Measurements from ENCODE around the gene SELENOW. TPM values are rescaled to one million over a fixed set of nuclear protein-coding genes. Genes with fewer than 3 reads are reported as not detected.
"Not testable (repeated sequence)": the region's sequence is repeated elsewhere in the genome, so short reads cannot be mapped to it uniquely, and the experiment has no call there.

The SELENOW gene
- total RNA-seq, 4 donors from 2014 or later, result 247 to 321 (median 276) TPM

DNA sequence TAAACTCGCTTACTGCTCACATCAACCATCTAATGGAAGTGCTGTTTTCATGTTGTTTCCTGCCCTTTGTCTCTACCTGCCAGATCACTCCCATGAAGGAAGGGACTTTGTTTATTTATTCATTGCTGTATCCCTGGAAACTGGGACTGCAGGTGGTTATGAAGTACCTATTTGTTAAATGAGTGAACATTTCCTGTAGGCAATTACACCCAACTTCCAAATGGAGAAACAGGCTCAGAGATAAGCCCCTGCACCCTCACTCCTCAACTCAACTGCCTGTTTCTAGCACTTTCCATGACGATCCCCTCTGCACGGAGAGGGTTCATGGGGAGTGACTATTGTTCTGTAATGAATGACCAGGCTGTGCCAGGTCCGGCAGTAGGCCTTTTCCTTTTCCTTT, 1.9 kb upstream of the SELENOW start:
- Histone ChIP-seq H3K27ac (peak overlapping the region in 3 of 4 donors; percentile 92 to 98 (median 96)), H3K36me3 (peaks cover 0 to 8% (median 0%) of the 10 kb centered on the region in 3 donors), H3K4me3 (no peak overlapping the region), H3K27me3 (no peaks in the 10 kb centered on the region), H3K4me1 (peaks cover 0 to 35% (median 0%) of the 10 kb centered on the region in 4 donors), H3K9me3 (no peaks in the 10 kb centered on the region)
- TF ChIP-seq, protein P1, sequence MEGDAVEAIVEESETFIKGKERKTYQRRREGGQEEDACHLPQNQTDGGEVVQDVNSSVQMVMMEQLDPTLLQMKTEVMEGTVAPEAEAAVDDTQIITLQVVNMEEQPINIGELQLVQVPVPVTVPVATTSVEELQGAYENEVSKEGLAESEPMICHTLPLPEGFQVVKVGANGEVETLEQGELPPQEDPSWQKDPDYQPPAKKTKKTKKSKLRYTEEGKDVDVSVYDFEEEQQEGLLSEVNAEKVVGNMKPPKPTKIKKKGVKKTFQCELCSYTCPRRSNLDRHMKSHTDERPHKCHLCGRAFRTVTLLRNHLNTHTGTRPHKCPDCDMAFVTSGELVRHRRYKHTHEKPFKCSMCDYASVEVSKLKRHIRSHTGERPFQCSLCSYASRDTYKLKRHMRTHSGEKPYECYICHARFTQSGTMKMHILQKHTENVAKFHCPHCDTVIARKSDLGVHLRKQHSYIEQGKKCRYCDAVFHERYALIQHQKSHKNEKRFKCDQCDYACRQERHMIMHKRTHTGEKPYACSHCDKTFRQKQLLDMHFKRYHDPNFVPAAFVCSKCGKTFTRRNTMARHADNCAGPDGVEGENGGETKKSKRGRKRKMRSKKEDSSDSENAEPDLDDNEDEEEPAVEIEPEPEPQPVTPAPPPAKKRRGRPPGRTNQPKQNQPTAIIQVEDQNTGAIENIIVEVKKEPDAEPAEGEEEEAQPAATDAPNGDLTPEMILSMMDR (IDR thresholded peaks at IDR 0.05), result no peak
- TF ChIP-seq POLR2A (IDR thresholded peaks at IDR 0.05), result no peak
- DNase-seq, result peak in 1 of 3 donors; percentile 54

DNA sequence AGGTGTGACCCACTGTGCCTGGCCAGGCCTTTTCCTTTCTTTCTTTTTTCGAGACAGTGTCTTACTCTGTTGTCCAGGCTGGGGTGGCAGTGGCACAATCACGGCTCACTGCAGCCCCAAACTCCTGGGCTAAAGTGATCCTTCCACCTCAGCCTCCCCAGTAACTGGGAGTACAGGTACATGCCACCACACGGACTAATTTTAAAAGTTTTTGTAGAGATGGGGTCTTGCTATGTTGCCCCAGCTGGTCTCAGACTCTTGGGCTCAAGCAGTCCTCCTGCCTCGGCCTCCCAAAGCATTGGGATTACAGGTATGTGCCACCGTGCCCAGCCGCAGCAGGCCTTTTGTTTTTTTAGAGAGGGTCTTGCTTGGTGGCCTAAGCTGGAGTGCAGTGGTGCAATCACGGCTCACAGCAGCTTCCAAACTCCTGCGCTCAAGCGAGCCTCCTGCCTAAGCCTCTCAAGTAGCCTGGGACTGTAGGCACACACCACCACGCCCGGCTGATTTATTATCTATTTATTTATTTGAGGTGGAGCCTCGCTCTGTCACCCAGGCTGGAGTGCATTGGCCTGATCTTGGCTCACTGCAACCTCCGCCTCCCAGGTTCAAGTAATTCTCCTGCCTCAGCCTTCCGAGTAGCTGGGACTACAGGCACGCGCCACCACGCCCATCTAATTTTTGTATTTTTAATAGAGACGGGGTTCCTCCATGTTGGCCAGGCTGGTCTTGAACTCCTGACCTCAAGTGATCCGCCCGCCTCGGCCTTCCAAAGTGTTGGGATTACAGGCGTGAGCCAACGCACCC, 1.1 kb upstream of the SELENOW start:
- H3K9me3 ChIP-seq, H3K27me3 ChIP-seq: not testable (repeated sequence)
- peak; percentile 42 to 60 for TF ChIP-seq POLR2A (IDR thresholded peaks at IDR 0.05)
- DNase-seq, result peak in 2 of 3 donors; percentile 67 to 74
- H3K27ac ChIP-seq, result peak overlapping the region; percentile 91 to 98 (median 94)
- H3K36me3 ChIP-seq, result peaks cover 0 to 11% (median 0%) of the 10 kb centered on the region in 3 donors
- peak overlapping the region; percentile 78 to 92 (median 88) for H3K4me3 ChIP-seq
- H3K4me1 ChIP-seq, result peaks cover 0 to 39% (median 0%) of the 10 kb centered on the region in 4 donors

DNA sequence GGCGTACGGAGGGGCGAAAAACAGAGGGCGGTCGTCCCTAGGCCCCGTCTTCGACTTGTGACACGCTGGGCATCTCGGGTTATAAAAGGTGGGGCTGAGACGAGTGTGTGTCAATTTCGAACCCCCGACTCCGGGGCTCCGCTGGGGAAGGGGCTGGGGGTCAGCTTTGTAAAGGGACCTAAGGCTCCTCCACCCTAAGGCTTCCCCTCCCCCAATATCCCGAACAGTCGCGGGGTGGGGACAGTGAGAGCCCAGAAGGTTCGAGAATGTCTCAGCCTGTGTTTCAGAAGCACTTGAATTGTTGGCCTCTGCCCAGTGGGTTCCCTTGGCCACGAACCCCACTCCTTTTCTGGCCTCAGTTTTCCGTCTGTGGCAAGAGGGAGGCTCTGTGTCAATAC, 450 bp downstream of the SELENOW start:
- H3K4me3 ChIP-seq, result peak overlapping the region; percentile 78 to 92 (median 88)
- H3K9me3 ChIP-seq, result no peaks in the 10 kb centered on the region
- H3K27ac ChIP-seq, result peak overlapping the region; percentile 91 to 98 (median 94)
- H3K36me3 ChIP-seq, result peaks cover 0 to 26% (median 0%) of the 10 kb centered on the region in 3 donors
- peak in 1 of 3 donors; percentile 59 for DNase-seq
- TF ChIP-seq POLR2A (IDR thresholded peaks at IDR 0.05), result no peak
- TF ChIP-seq, protein P1 (IDR thresholded peaks at IDR 0.05), result no peak
- peaks cover 0 to 39% (median 0%) of the 10 kb centered on the region in 4 donors for H3K4me1 ChIP-seq
- H3K27me3 ChIP-seq, result no peaks in the 10 kb centered on the region

DNA sequence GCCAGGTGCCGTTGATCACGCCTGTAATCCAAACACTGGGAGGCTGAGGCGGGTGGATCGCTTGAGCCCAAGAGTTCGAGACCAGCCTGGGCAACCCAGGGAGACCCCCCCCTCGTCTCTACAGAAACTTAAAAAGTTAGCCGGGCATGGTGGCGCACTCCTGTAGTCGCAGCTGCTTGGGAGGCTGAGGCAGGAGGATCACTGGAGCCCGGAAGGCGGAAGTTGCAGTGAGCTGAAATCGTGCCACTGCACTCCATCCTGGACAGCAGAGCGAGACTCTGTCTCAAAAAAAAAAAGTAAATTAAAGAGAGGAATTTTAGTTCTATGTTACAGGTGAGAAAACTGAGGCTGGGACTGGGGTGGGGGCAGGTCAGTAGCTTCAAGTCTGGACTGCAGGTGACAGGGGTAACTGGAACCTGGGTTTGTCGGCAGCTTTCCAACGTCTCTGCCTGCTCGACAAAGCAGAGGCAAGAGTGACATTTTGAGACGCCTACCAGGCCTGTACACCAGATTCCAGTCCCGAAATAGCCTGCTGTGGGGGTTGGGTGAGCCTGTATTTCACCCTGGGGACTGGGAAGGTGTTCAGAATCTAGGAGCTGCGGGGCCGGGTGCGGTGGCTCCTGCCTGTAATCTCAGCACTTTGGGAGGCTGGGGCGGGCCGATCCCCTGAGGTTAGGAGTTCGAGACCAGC, 1.2 kb downstream of the SELENOW start:
- Histone ChIP-seq H3K27me3 (no peaks in the 10 kb centered on the region), H3K4me1 (peaks cover 0 to 39% (median 0%) of the 10 kb centered on the region in 4 donors)
- DNase-seq, result no peak

DNA sequence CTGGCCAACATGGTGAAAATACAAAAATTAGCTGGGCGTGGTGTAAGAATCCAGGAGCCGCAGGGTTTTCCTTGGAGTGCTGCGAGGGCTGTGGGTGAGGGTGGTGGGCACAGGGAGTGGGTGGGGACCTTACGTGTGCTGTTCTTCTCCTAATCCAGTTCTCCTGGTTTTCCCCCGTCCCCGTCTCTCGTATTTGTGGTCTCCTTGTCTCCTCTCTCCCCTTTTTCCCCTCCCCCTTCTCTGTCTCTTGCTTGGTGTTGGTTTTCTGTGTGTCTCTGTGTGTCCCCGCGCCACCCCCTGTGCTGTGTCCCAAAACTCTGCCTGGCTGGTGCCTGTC, 1.7 kb downstream of the SELENOW start:
- DNase-seq, result no peak
- TF ChIP-seq, protein P1 (IDR thresholded peaks at IDR 0.05), result no peak
- no peak for TF ChIP-seq POLR2A (IDR thresholded peaks at IDR 0.05)
- Histone ChIP-seq H3K4me3 (peak overlapping the region in 3 of 4 donors; percentile 87 to 92 (median 89)), H3K4me1 (peaks cover 0 to 39% (median 0%) of the 10 kb centered on the region in 4 donors), H3K27me3 (no peaks in the 10 kb centered on the region), H3K36me3 (peaks cover 0 to 39% (median 0%) of the 10 kb centered on the region in 3 donors), H3K9me3 (no peaks in the 10 kb centered on the region), H3K27ac (peak overlapping the region; percentile 91 to 98 (median 94))

More for the DNA sequence above, 1.2 kb downstream of the SELENOW start:
- Histone ChIP-seq H3K27ac (peak overlapping the region; percentile 91 to 98 (median 94)), H3K9me3 (no peaks in the 10 kb centered on the region), H3K4me3 (peak overlapping the region; percentile 78 to 92 (median 88)), H3K36me3 (peaks cover 0 to 33% (median 0%) of the 10 kb centered on the region in 3 donors)
- no peak for TF ChIP-seq POLR2A (IDR thresholded peaks at IDR 0.05)
- TF ChIP-seq, protein P1 (IDR thresholded peaks at IDR 0.05), result no peak

Data from Peyer's patch (tissue), 4 donors.